AG10803 (cell line): ENCODE data around the gene RPS16.

Source experiments
- DNase-seq: peaks from one replicate; pipeline ENCODE4 v3.0.0; 2010; ENCODE audit warnings: low read depth
- H3K4me3 ChIP-seq: 2 replicates; pipeline ENCODE4 v1.5.1; 2011; ENCODE audit warnings: mild to moderate bottlenecking, low read length, control low read depth
- CTCF ChIP-seq: conservative IDR thresholded peaks from 2 replicates; pipeline ENCODE4 v1.5.1; 2011; ENCODE audit warnings: mild to moderate bottlenecking, low read length, control low read depth, inconsistent platforms

The RPS16 gene

GRCh38 chr19:39448271-39448670 is 12.5 kb upstream of the RPS16 start:
- DNase-seq, result peak; percentile 49
- no peak for TF ChIP-seq CTCF
- H3K4me3 ChIP-seq, result no peak overlapping the region

- DNase-seq, result no peak
- H3K4me3 ChIP-seq, result peak overlapping the region; percentile 100
- no peak for TF ChIP-seq CTCF
These were observed 10.8 kb upstream of the RPS16 start for GRCh38 chr19:39446365-39447084.

GRCh38 chr19:39445196-39446111 is 9.7 kb upstream of the RPS16 start, which contains the start of gene SUPT5H:
Gene SUPT5H, plus strand, starts transcription at chr19:39445582. Its CDS starts 309 bp downstream, at chr19:39445891.
- peak; percentile 97 for DNase-seq
- H3K4me3 ChIP-seq, result peak within 1 kb of the TSS; percentile 100
- no peak for TF ChIP-seq CTCF

GRCh38 chr19:39444598-39445195 is 8.9 kb upstream of the RPS16 start:
- peak; percentile 32 for DNase-seq
- TF ChIP-seq CTCF, result no peak
- peak overlapping the region; percentile 100 for H3K4me3 ChIP-seq

GRCh38 chr19:39438270-39438934 is 2.7 kb upstream of the RPS16 start:
- DNase-seq, result peak; percentile 27
- TF ChIP-seq CTCF, result no peak
- no peak overlapping the region for H3K4me3 ChIP-seq

GRCh38 chr19:39436350-39436716 is 584 bp upstream of the RPS16 start:
- no peak for DNase-seq
- peak overlapping the region; percentile 69 for H3K4me3 ChIP-seq

More at GRCh38 chr19:39436350-39436716, 584 bp upstream of the RPS16 start:
- TF ChIP-seq CTCF, result no peak
